Mesothelial cell of epicardium (in vitro differentiated cells): Measurements from ENCODE around the gene FGD3. TPM values are rescaled to one million over a fixed set of nuclear protein-coding genes. Genes with fewer than 3 reads are reported as not detected.

ENCODE experiments used
- DNase-seq, 2 experiments: peaks; one replicate each; pipeline ENCODE4 v3.0.0; 2021; ENCODE audit warnings: low spot score in 2 of 2; ENCODE audit not compliant: unreplicated experiment in 2 of 2
- H3K27ac Mint-ChIP-seq: 2 replicates; pipeline ENCODE4 v1.8.0; 2021; ENCODE audit warnings: mixed read lengths
- H3K27me3 Mint-ChIP-seq: 2 replicates; pipeline ENCODE4 v1.8.0; 2021; ENCODE audit warnings: low read depth, mixed read lengths
- H3K36me3 Mint-ChIP-seq: 2 replicates; pipeline ENCODE4 v1.8.0; 2021; ENCODE audit warnings: mixed read lengths
- H3K4me1 Mint-ChIP-seq: 2 replicates; pipeline ENCODE4 v1.8.0; 2021; ENCODE audit warnings: mixed read lengths
- H3K4me3 Mint-ChIP-seq: 2 replicates; pipeline ENCODE4 v1.8.0; 2021; ENCODE audit warnings: mild to moderate bottlenecking, moderate library complexity, mixed read lengths
- H3K9me3 Mint-ChIP-seq: 2 replicates; pipeline ENCODE4 v1.8.0; 2021; ENCODE audit warnings: mixed read lengths
- total RNA-seq: library from RNA; stranded (reverse); gene quantifications from 3 replicates; pipeline ENCODE4 v1.2.1, GENCODE V29; 2021
- TF ChIP-seq, protein P1 (sequence below): fragments of 200-600 bp; sonication (generic); IDR thresholded peaks from one replicate; pipeline ENCODE4 v1.5.0; 2021; ENCODE audit warnings: antibody characterized with exemption; ENCODE audit not compliant: unreplicated experiment

Gene FGD3
- total RNA-seq, 1 donor from 2014 or later: 36.3 TPM

DNA sequence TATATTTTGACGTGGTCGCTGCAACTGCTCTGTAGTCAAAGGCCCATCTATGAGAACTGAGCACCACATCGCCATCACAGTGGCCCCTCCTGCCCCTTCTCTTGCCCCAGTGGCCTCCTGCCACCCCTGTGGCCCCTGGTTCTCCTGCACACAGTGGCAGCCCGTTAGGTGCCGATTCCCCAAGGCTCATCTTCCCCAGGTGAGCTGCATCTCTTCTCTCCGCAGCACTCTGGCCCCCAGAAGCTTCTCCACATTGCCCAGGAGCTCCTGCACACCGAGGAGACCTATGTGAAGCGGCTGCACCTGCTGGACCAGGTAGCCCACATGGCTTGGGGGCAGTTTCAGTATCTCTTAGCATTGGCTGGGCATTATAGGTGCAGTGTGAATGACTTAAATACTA, 55.4 kb downstream of the FGD3 start:
- no peak overlapping the region for H3K27ac Mint-ChIP-seq
- H3K4me1 Mint-ChIP-seq: peaks cover 11% of the 10 kb centered on the region
- TF ChIP-seq, protein P1, sequence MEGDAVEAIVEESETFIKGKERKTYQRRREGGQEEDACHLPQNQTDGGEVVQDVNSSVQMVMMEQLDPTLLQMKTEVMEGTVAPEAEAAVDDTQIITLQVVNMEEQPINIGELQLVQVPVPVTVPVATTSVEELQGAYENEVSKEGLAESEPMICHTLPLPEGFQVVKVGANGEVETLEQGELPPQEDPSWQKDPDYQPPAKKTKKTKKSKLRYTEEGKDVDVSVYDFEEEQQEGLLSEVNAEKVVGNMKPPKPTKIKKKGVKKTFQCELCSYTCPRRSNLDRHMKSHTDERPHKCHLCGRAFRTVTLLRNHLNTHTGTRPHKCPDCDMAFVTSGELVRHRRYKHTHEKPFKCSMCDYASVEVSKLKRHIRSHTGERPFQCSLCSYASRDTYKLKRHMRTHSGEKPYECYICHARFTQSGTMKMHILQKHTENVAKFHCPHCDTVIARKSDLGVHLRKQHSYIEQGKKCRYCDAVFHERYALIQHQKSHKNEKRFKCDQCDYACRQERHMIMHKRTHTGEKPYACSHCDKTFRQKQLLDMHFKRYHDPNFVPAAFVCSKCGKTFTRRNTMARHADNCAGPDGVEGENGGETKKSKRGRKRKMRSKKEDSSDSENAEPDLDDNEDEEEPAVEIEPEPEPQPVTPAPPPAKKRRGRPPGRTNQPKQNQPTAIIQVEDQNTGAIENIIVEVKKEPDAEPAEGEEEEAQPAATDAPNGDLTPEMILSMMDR: no peak
- DNase-seq: peak in 1 of 2 experiments; percentile 10
- H3K4me3 Mint-ChIP-seq: no peak overlapping the region
- peaks cover 15% of the 10 kb centered on the region for H3K9me3 Mint-ChIP-seq
- H3K36me3 Mint-ChIP-seq: peaks cover 45% of the 10 kb centered on the region
- no peaks in the 10 kb centered on the region for H3K27me3 Mint-ChIP-seq

GRCh38 chr9:93003552-93004407, 56.5 kb downstream of the FGD3 start:
- Mint-ChIP-seq H3K4me1 (peaks cover 11% of the 10 kb centered on the region), H3K27ac (no peak overlapping the region), H3K36me3 (peaks cover 42% of the 10 kb centered on the region), H3K27me3 (no peaks in the 10 kb centered on the region), H3K4me3 (no peak overlapping the region), H3K9me3 (peaks cover 10% of the 10 kb centered on the region)
- TF ChIP-seq, protein P1: peak; percentile 73
- DNase-seq: peak in 1 of 2 experiments; percentile 33

- H3K36me3 Mint-ChIP-seq: peaks cover 41% of the 10 kb centered on the region
- DNase-seq: peak in 1 of 2 experiments; percentile 24
- H3K4me3 Mint-ChIP-seq: no peak overlapping the region
- peaks cover 10% of the 10 kb centered on the region for H3K9me3 Mint-ChIP-seq
- TF ChIP-seq, protein P1: no peak
- H3K4me1 Mint-ChIP-seq: peaks cover 11% of the 10 kb centered on the region
- no peaks in the 10 kb centered on the region for H3K27me3 Mint-ChIP-seq
- no peak overlapping the region for H3K27ac Mint-ChIP-seq
Measured at GRCh38 chr9:93004561-93004960, 57.2 kb downstream of the FGD3 start.

DNA sequence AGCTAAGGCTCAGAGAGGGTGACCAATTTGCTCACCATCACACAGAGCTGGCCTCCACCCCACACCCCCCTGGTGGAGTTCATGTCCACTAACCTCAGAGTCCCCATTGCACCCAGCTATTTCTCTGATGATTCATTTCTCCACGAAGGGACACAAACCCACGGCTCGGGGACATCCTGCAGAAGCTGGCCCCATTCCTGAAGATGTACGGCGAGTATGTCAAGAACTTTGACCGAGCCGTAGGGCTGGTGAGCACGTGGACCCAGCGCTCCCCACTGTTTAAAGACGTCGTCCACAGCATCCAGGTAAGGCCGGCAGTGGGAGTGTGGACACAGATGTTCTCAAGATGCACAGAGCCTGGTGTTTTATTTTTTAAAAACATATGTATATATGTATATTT, 58.6 kb downstream of the FGD3 start:
- Mint-ChIP-seq H3K4me1 (peaks cover 10% of the 10 kb centered on the region), H3K4me3 (no peak overlapping the region), H3K36me3 (peaks cover 30% of the 10 kb centered on the region), H3K9me3 (peaks cover 3% of the 10 kb centered on the region), H3K27ac (no peak overlapping the region), H3K27me3 (no peaks in the 10 kb centered on the region)
- peak in 1 of 2 experiments; percentile 17 for DNase-seq
- TF ChIP-seq, protein P1: no peak

GRCh38 chr9:93007529-93008058, 60.3 kb downstream of the FGD3 start:
- TF ChIP-seq, protein P1: no peak
- H3K27ac Mint-ChIP-seq: no peak overlapping the region
- H3K36me3 Mint-ChIP-seq: peaks cover 24% of the 10 kb centered on the region
- no peak overlapping the region for H3K4me3 Mint-ChIP-seq
- no peaks in the 10 kb centered on the region for H3K9me3 Mint-ChIP-seq
- no peaks in the 10 kb centered on the region for H3K27me3 Mint-ChIP-seq
- peaks cover 3% of the 10 kb centered on the region for H3K4me1 Mint-ChIP-seq
- peak in 1 of 2 experiments; percentile 36 for DNase-seq
